ENCODE results near the gene KCNQ5. TPM values are rescaled to one million over a fixed set of nuclear protein-coding genes. Genes with fewer than 3 reads are reported as not detected.

KCNQ5 gene
- total RNA-seq, 1 experiment from 2014 or later, result 17.8 TPM

DNA sequence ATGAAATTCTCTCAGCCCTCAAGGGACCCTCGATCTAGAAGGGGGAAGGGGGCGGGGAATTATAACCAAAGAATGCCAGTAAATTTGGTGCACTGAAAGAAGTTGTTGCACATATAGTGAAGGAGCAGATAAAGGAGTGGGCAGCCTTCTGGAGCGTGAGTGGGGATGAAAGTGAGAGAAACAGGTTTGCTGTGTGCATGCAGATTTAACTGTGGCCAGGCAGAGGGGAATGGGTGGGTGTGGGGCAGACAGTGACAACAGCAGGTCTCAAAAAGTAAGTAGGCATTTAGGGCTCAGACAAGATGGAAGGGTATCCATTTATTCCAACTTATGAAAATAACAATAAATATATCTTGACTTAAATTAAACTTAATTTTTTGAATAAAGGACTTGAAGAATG, 149.1 kb downstream of the KCNQ5 start:
- POLR2A ChIA-PET (ENCODE audit: low non-redundant PET), result no interaction called here
- DNase-seq (ENCODE audit: low spot score), result no peak
- intact Hi-C loops (cut with micrococcal nuclease; ENCODE audit: unreplicated experiment), result no loop called here
- no peak overlapping the region for H3K27ac ChIP-seq (ENCODE audit: low read depth, low read length, poor library complexity, severe bottlenecking)
- CTCF ChIA-PET, result no interaction called here
- H3K27me3 ChIP-seq (replicated peaks; ENCODE audit: insufficient read depth, low read depth, low read length, poor library complexity), result no peaks in the 10 kb centered on the region
- no peaks in the 10 kb centered on the region for H3K9me3 ChIP-seq (ENCODE audit: low read depth, low read length, poor library complexity, severe bottlenecking)
- no TSS peak for BruUV-seq (replicated peaks)
- no peak for TF ChIP-seq EZH2 (IDR thresholded peaks at IDR 0.05; ENCODE audit: borderline replicate concordance, low read depth, low read length, poor library complexity, severe bottlenecking)
- TF ChIP-seq, protein P1, sequence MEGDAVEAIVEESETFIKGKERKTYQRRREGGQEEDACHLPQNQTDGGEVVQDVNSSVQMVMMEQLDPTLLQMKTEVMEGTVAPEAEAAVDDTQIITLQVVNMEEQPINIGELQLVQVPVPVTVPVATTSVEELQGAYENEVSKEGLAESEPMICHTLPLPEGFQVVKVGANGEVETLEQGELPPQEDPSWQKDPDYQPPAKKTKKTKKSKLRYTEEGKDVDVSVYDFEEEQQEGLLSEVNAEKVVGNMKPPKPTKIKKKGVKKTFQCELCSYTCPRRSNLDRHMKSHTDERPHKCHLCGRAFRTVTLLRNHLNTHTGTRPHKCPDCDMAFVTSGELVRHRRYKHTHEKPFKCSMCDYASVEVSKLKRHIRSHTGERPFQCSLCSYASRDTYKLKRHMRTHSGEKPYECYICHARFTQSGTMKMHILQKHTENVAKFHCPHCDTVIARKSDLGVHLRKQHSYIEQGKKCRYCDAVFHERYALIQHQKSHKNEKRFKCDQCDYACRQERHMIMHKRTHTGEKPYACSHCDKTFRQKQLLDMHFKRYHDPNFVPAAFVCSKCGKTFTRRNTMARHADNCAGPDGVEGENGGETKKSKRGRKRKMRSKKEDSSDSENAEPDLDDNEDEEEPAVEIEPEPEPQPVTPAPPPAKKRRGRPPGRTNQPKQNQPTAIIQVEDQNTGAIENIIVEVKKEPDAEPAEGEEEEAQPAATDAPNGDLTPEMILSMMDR (conservative IDR thresholded peaks at IDR 0.05; ENCODE audit: low read depth, low read length), result no peak
- H3K4me1 ChIP-seq (ENCODE audit: insufficient read depth, low read length, poor library complexity, severe bottlenecking), result no peaks in the 10 kb centered on the region
- H3K4me3 ChIP-seq (ENCODE audit: low read depth, low read length, poor library complexity, severe bottlenecking), result no peak overlapping the region
- no peaks in the 10 kb centered on the region for H3K36me3 ChIP-seq (ENCODE audit: insufficient read depth, low read length, poor library complexity, severe bottlenecking)

DNA sequence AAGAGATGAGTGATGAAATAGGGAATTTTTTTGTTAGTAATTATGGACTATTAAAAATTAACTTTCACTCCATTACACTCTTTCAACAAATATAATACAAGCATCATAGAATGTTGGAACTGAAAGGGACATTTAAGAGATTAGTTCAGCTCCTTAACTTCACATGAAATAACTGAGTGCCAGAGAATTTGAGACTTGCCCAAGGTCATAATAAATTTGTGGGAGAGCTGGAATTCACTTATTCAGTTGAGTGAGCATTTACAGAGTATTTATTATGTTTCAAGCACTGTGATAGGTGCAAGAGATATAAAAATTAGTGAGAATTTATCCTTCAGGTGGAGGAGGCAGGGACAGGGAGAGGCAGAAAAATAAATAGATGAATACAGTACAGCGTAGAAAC, 154.6 kb downstream of the KCNQ5 start:
- intact Hi-C loops (cut with micrococcal nuclease; ENCODE audit: unreplicated experiment), result no loop called here
- no peak for TF ChIP-seq EZH2 (IDR thresholded peaks at IDR 0.05; ENCODE audit: borderline replicate concordance, low read depth, low read length, poor library complexity, severe bottlenecking)
- TF ChIP-seq, protein P1 (conservative IDR thresholded peaks at IDR 0.05; ENCODE audit: low read depth, low read length), result no peak
- DNase-seq (ENCODE audit: low spot score), result peak; percentile 45
- Histone ChIP-seq H3K36me3 (ENCODE audit: insufficient read depth, low read length, poor library complexity, severe bottlenecking) (no peaks in the 10 kb centered on the region), H3K4me1 (ENCODE audit: insufficient read depth, low read length, poor library complexity, severe bottlenecking) (peaks cover 5% of the 10 kb centered on the region), H3K27me3 (replicated peaks; ENCODE audit: insufficient read depth, low read depth, low read length, poor library complexity) (no peaks in the 10 kb centered on the region), H3K9me3 (ENCODE audit: low read depth, low read length, poor library complexity, severe bottlenecking) (no peaks in the 10 kb centered on the region), H3K27ac (ENCODE audit: low read depth, low read length, poor library complexity, severe bottlenecking) (no peak overlapping the region), H3K4me3 (ENCODE audit: low read depth, low read length, poor library complexity, severe bottlenecking) (no peak overlapping the region)
- ChIA-PET CTCF (no interaction called here), POLR2A (ENCODE audit: low non-redundant PET) (no interaction called here)
- BruUV-seq (replicated peaks), result no TSS peak

DNA sequence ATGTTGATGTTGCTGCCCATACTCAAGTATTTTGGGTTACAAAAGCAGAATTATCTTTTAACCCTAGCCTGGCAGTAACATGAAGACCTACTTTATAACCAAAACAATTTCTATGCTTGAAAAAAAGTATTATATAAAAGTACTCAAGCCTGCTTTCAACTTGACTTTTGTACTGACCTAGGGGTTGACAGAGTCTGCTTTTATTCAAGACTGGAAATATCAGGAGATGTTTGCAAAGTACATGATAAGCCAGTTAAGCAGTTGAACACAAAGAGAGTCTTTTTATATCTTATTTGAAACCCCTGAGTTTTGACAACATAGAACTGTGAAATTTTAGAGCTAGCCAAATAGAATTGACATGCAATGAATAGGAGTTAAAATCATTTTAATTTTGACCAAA, 159.8 kb downstream of the KCNQ5 start:
- Histone ChIP-seq H3K4me3 (ENCODE audit: low read depth, low read length, poor library complexity, severe bottlenecking) (no peak overlapping the region), H3K9me3 (ENCODE audit: low read depth, low read length, poor library complexity, severe bottlenecking) (no peaks in the 10 kb centered on the region), H3K27me3 (replicated peaks; ENCODE audit: insufficient read depth, low read depth, low read length, poor library complexity) (no peaks in the 10 kb centered on the region), H3K27ac (ENCODE audit: low read depth, low read length, poor library complexity, severe bottlenecking) (no peak overlapping the region), H3K36me3 (ENCODE audit: insufficient read depth, low read length, poor library complexity, severe bottlenecking) (no peaks in the 10 kb centered on the region), H3K4me1 (ENCODE audit: insufficient read depth, low read length, poor library complexity, severe bottlenecking) (peaks cover 15% of the 10 kb centered on the region)
- DNase-seq (ENCODE audit: low spot score), result no peak
- POLR2A ChIA-PET (ENCODE audit: low non-redundant PET), result no interaction called here
- BruUV-seq (replicated peaks), result no TSS peak
- TF ChIP-seq EZH2 (IDR thresholded peaks at IDR 0.05; ENCODE audit: borderline replicate concordance, low read depth, low read length, poor library complexity, severe bottlenecking), result no peak
- TF ChIP-seq, protein P1 (conservative IDR thresholded peaks at IDR 0.05; ENCODE audit: low read depth, low read length), result no peak
- CTCF ChIA-PET, result no interaction called here
- intact Hi-C loops (cut with micrococcal nuclease; ENCODE audit: unreplicated experiment), result no loop called here
